Transverse colon (tissue), 4 donors: ENCODE results near the gene SIT1.

Experiments
- CTCF ChIP-seq, 5 experiments: fragments of 200-600 bp in 3 of 5; fragments of 450-650 bp in 2 of 5; sonication (generic) in 3 of 5; IDR thresholded peaks; 1 replicate in 2 of 5; 2 replicates in 3 of 5; pipeline ENCODE4 v1.5.1; 2016 to 2017; ENCODE audit warnings: antibody characterized with exemption in 5 of 5, inconsistent platforms in 3 of 5, mild to moderate bottlenecking in 2 of 5, moderate library complexity in 1 of 5
- EP300 ChIP-seq: sonication (generic); formaldehyde crosslinking; IDR thresholded peaks from one replicate; pipeline ENCODE4 v1.6.1; 2017; ENCODE audit warnings: antibody characterized with exemption, low read depth
- POLR2A ChIP-seq: fragments of 450-650 bp; IDR thresholded peaks from one replicate; pipeline ENCODE4 v1.6.1; 2016; ENCODE audit warnings: antibody characterized with exemption, mild to moderate bottlenecking, moderate library complexity
- POLR2AphosphoS5 ChIP-seq, 3 donors: sonication (generic); formaldehyde crosslinking; IDR thresholded peaks; one replicate each; pipeline ENCODE4 v1.6.1; 2016; ENCODE audit warnings: antibody characterized with exemption in 3 of 3

GRCh38 chr9:35681341-35682002, 30.7 kb upstream of the SIT1 start:
- no peak for TF ChIP-seq CTCF (IDR thresholded peaks at IDR 0.05)
- no peak for TF ChIP-seq POLR2A
- TF ChIP-seq POLR2AphosphoS5 (IDR thresholded peaks at IDR 0.05), result peak in 1 of 3 donors; percentile 46
- no peak for TF ChIP-seq EP300
